H1 (cell line): ENCODE results near the gene ACTR3C. TPM values are rescaled to one million over a fixed set of nuclear protein-coding genes. Genes with fewer than 3 reads are reported as not detected.
"Not testable (repeated sequence)": the region's sequence is repeated elsewhere in the genome, so short reads cannot be mapped to it uniquely, and the experiment has no call there.

Experiments
- CTCF ChIA-PET: fragments of 300-600 bp; sonication (Branson Sonifier 250); formaldehyde crosslinking; loops from one replicate; lab custom pipeline; 2021; ENCODE audit not compliant: partially characterized antibody; lab: Charles Lee
- POLR2A ChIA-PET: fragments of 300-600 bp; sonication (Branson Sonifier 250); formaldehyde crosslinking; loops from one replicate; lab custom pipeline; 2021; ENCODE audit warnings: inconsistent platforms; ENCODE audit not compliant: partially characterized antibody; lab: Charles Lee
- DNase-seq, 2 experiments: peaks; one replicate each; pipeline versions ENCODE4 v3.0.0 to v3.0.0-alpha.2; 2010 to 2022; ENCODE audit warnings: low spot score in 2 of 2, low read depth in 1 of 2, mixed read lengths in 1 of 2
- FAIRE-seq: peaks from 2 replicates; lab custom pipeline; 2011; peaks lifted over from hg19 to GRCh38; lab: Jason Lieb, UNC
- H2AFZ ChIP-seq: 2 replicates; pipeline ENCODE4 v1.8.1; 2012; ENCODE audit warnings: low read length, inconsistent platforms
- H2AK5ac ChIP-seq: 2 replicates; pipeline ENCODE4 v1.6.1; 2013; ENCODE audit warnings: low read depth, low read length
- H2BK120ac ChIP-seq: replicated peaks from 2 replicates; pipeline ENCODE3; 2013; ENCODE audit warnings: low read depth, low read length, inconsistent platforms
- H2BK12ac ChIP-seq: 2 replicates; pipeline ENCODE4 v1.6.1; 2013; ENCODE audit warnings: low read depth, low read length
- H2BK15ac ChIP-seq: 2 replicates; pipeline ENCODE4 v1.6.1; 2013; ENCODE audit warnings: low read length
- H2BK20ac ChIP-seq: 2 replicates; pipeline ENCODE4 v1.6.1; 2013; ENCODE audit warnings: low read length
- H2BK5ac ChIP-seq: 2 replicates; pipeline ENCODE4 v1.6.1; 2013; ENCODE audit warnings: low read depth, low read length
- H3K14ac ChIP-seq: 2 replicates; pipeline ENCODE4 v1.6.1; 2013; ENCODE audit warnings: inconsistent platforms; ENCODE audit not compliant: insufficient read length
- H3K18ac ChIP-seq: 2 replicates; pipeline ENCODE4 v1.6.1; 2013; ENCODE audit warnings: low read length; ENCODE audit errors: extremely low read depth
- H3K23ac ChIP-seq: 2 replicates; pipeline ENCODE4 v1.6.1; 2013; ENCODE audit warnings: inconsistent platforms; ENCODE audit not compliant: insufficient read length
- H3K23me2 ChIP-seq: 2 replicates; pipeline ENCODE4 v1.6.1; 2013; ENCODE audit warnings: low read depth, low read length
- H3K27ac ChIP-seq: 2 replicates; pipeline ENCODE4 v1.6.1; 2011; ENCODE audit warnings: low read depth, low read length, inconsistent platforms
- H3K27me3 ChIP-seq, 4 experiments: replicated peaks in 1 of 4; 1 replicate in 1 of 4; 2 replicates in 3 of 4; pipeline versions ENCODE4 v1.6.1 to v1.8.1; 2011 to 2013; ENCODE audit warnings: low read length in 3 of 4, mild to moderate bottlenecking in 3 of 4, inconsistent platforms in 2 of 4, mixed read lengths in 2 of 4, moderate library complexity in 1 of 4; ENCODE audit not compliant: control insufficient read depth in 3 of 4, insufficient read depth in 3 of 4; ENCODE audit errors: extremely low read depth in 1 of 4
- H3K36me3 ChIP-seq, 4 experiments: 2 replicates each; pipeline versions ENCODE4 v1.6.1 to v1.8.1; 2011 to 2013; ENCODE audit warnings: mild to moderate bottlenecking in 4 of 4, low read length in 3 of 4, moderate library complexity in 2 of 4, control low read depth in 1 of 4, inconsistent platforms in 1 of 4; ENCODE audit not compliant: insufficient read depth in 4 of 4, control insufficient read depth in 2 of 4
- H3K4ac ChIP-seq: replicated peaks from 2 replicates; pipeline ENCODE3; 2013; ENCODE audit warnings: low read length, low read depth, mixed read lengths, inconsistent platforms; ENCODE audit not compliant: insufficient read length
- H3K4me1 ChIP-seq, 4 experiments: replicated peaks in 1 of 4; 1 replicate in 1 of 4; 2 replicates in 3 of 4; pipeline versions ENCODE4 v1.6.1 to v1.8.1; 2011 to 2013; ENCODE audit warnings: low read length in 3 of 4, inconsistent platforms in 2 of 4, mixed read lengths in 1 of 4; ENCODE audit not compliant: insufficient read depth in 4 of 4, control insufficient read depth in 3 of 4
- H3K4me2 ChIP-seq, 2 experiments: 2 replicates each; pipeline versions ENCODE4 v1.6.1 to v1.8.1; 2011 to 2013; ENCODE audit warnings: low read depth in 2 of 2, low read length in 2 of 2, control low read depth in 1 of 2, inconsistent platforms in 1 of 2, mild to moderate bottlenecking in 1 of 2; ENCODE audit not compliant: insufficient read depth in 1 of 2
- H3K4me3 ChIP-seq, 4 experiments: fragments of 200-600, 300-600 bp in 1 of 4; sonication (generic), shearing (Covaris generic), sonication (Bioruptor Twin) in 1 of 4; 2 replicates each; pipeline versions ENCODE4 v1.5.1 to v1.8.1; 2011 to 2016; ENCODE audit warnings: low read length in 4 of 4, low read depth in 3 of 4, control low read depth in 2 of 4, inconsistent platforms in 2 of 4, mild to moderate bottlenecking in 2 of 4, mixed read lengths in 1 of 4, moderate library complexity in 1 of 4; ENCODE audit not compliant: insufficient read depth in 2 of 4; ENCODE audit errors: extremely low read depth in 1 of 4
- H3K56ac ChIP-seq: replicated peaks from 2 replicates; pipeline ENCODE3; 2013; ENCODE audit warnings: low read depth, mild to moderate bottlenecking, mixed read lengths, low read length, inconsistent platforms; ENCODE audit not compliant: insufficient read length
- H3K79me1 ChIP-seq: 2 replicates; pipeline ENCODE4 v1.6.1; 2013; ENCODE audit warnings: low read depth, low read length, control low read depth
- H3K79me2 ChIP-seq, 2 experiments: 2 replicates each; pipeline versions ENCODE4 v1.6.1 to v1.8.1; 2012 to 2013; ENCODE audit warnings: low read length in 2 of 2, mild to moderate bottlenecking in 2 of 2, inconsistent platforms in 1 of 2; ENCODE audit not compliant: insufficient read depth in 2 of 2, control insufficient read depth in 1 of 2
- H3K9ac ChIP-seq, 4 experiments: replicated peaks in 1 of 4; 1 replicate in 1 of 4; 2 replicates in 3 of 4; pipeline versions ENCODE4 v1.6.1 to v1.8.1; 2011 to 2013; ENCODE audit warnings: low read depth in 3 of 4, low read length in 3 of 4, control low read depth in 2 of 4, mild to moderate bottlenecking in 2 of 4, moderate library complexity in 2 of 4, inconsistent platforms in 1 of 4; ENCODE audit errors: extremely low read depth in 1 of 4
- H3K9me3 ChIP-seq, 2 experiments: 2 replicates each; pipeline versions ENCODE4 v1.6.1 to v1.8.1; 2012 to 2013; ENCODE audit warnings: mild to moderate bottlenecking in 2 of 2, moderate library complexity in 2 of 2, control low read depth in 1 of 2, inconsistent platforms in 1 of 2, low read depth in 1 of 2, low read length in 1 of 2, mixed read lengths in 1 of 2; ENCODE audit not compliant: insufficient read depth in 2 of 2
- H4K20me1 ChIP-seq, 2 experiments: replicated peaks in 1 of 2; 2 replicates each; pipeline versions ENCODE3 to v1.8.1; 2011 to 2013; ENCODE audit warnings: inconsistent platforms in 2 of 2, low read length in 2 of 2, mild to moderate bottlenecking in 1 of 2; ENCODE audit not compliant: insufficient read depth in 2 of 2, control insufficient read depth in 1 of 2
- H4K5ac ChIP-seq: 2 replicates; pipeline ENCODE4 v1.6.1; 2013; ENCODE audit warnings: low read length, low read depth, mixed read lengths, inconsistent platforms; ENCODE audit not compliant: insufficient read length
- H4K8ac ChIP-seq: 2 replicates; pipeline ENCODE4 v1.8.0; 2013; ENCODE audit warnings: mild to moderate bottlenecking, moderate library complexity, low read length, inconsistent platforms; ENCODE audit not compliant: insufficient read depth; ENCODE audit errors: extremely low read depth
- H4K91ac ChIP-seq: replicated peaks from 2 replicates; pipeline ENCODE3; 2013; ENCODE audit warnings: low read length, mixed read lengths, inconsistent platforms; ENCODE audit not compliant: insufficient read length
- WGBS, 2 experiments: shearing (Covaris generic) in 1 of 2; methylation state at CpG; one replicate each; pipeline versions ENCODE4 v1.1.6 to v1.1.7; 2013 to 2015; ENCODE audit warnings: low lambda C conversion rate in 2 of 2, mixed read lengths in 2 of 2, inconsistent platforms in 1 of 2, low coverage in 1 of 2, missing lambda C conversion rate in 1 of 2; ENCODE audit not compliant: insufficient replicate concordance in 2 of 2, insufficient coverage in 1 of 2, insufficient read length in 1 of 2; ENCODE audit errors: extremely low coverage in 1 of 2, missing lambda C conversion rate in 1 of 2; 5-methylcytosine and 5-hydroxymethylcytosine counted together
- polyA plus RNA-seq, 7 experiments: library from polyadenylated mRNA; depleted of rRNA in 3 of 7; stranded (reverse) in 5 of 7; unstranded in 2 of 7; fragments of >200 nt in 5 of 7; fragments of 200-250 nt in 2 of 7; gene quantifications; 1 replicate in 5 of 7; 2 replicates in 1 of 7; 4 replicates in 1 of 7; pipeline versions ENCODE4 v1.2.1 to v1.2.3, GENCODE V29; 2011 to 2013; ENCODE audit warnings: missing spikeins in 2 of 7, mixed read lengths in 2 of 7
- total RNA-seq: library from RNA; stranded (reverse); fragmentation: NEBNext Ultra II Directional; extraction: Animal tissue kit (Norgen Biotek cat#: 25700); gene quantifications from 2 replicates; pipeline ENCODE4 v1.2.1, GENCODE V29; 2021

The ACTR3C gene
- total and polyA plus RNA-seq, 2 of the 8 experiments (the other 6 are each of a cell fraction or from before 2014, with no cell fraction given): 1.5 TPM; not detected in 1

GRCh38 chr7:150297978-150298377 is 25.4 kb downstream of the ACTR3C start:
- H3K56ac ChIP-seq, H2BK5ac ChIP-seq, H3K23ac ChIP-seq, H4K8ac ChIP-seq, H4K91ac ChIP-seq, H2AFZ ChIP-seq, CTCF ChIA-PET, H3K27ac ChIP-seq, H3K14ac ChIP-seq, H4K5ac ChIP-seq, H2AK5ac ChIP-seq, H2BK15ac ChIP-seq, H3K18ac ChIP-seq, POLR2A ChIA-PET, H3K4ac ChIP-seq, H4K20me1 ChIP-seq, H3K36me3 ChIP-seq, H3K79me1 ChIP-seq, H2BK20ac ChIP-seq, H3K4me2 ChIP-seq, H2BK120ac ChIP-seq, H3K79me2 ChIP-seq, H3K9ac ChIP-seq, H3K9me3 ChIP-seq, H2BK12ac ChIP-seq, H3K23me2 ChIP-seq, DNase-seq, H3K4me1 ChIP-seq, FAIRE-seq, H3K4me3 ChIP-seq, H3K27me3 ChIP-seq: not testable (repeated sequence)

- 94% methylated on average over 8 of the region's 10 CpGs; no CpG with 5 or more reads in 1 of the 2 experiments for WGBS, 2 experiments
- DNase-seq, H2AFZ ChIP-seq, H3K18ac ChIP-seq, H3K79me2 ChIP-seq, H3K4me1 ChIP-seq, H3K27me3 ChIP-seq, H4K91ac ChIP-seq, FAIRE-seq, H4K8ac ChIP-seq, H2BK5ac ChIP-seq, H3K9me3 ChIP-seq, H4K20me1 ChIP-seq, H3K9ac ChIP-seq, H3K79me1 ChIP-seq, POLR2A ChIA-PET, CTCF ChIA-PET, H2BK20ac ChIP-seq, H3K14ac ChIP-seq, H4K5ac ChIP-seq, H3K56ac ChIP-seq, H2BK120ac ChIP-seq, H3K23ac ChIP-seq, H3K23me2 ChIP-seq, H2BK15ac ChIP-seq, H3K27ac ChIP-seq, H3K36me3 ChIP-seq, H2BK12ac ChIP-seq, H3K4me2 ChIP-seq, H2AK5ac ChIP-seq, H3K4ac ChIP-seq, H3K4me3 ChIP-seq: not testable (repeated sequence)
Observed at GRCh38 chr7:150296802-150297201, 26.5 kb downstream of the ACTR3C start.
